HuH-7 (cell line): ENCODE data around the gene SMYD3.

ENCODE experiments used
- DNase-seq: peaks from one replicate; pipeline ENCODE4 v3.0.0; 2011; ENCODE audit warnings: low spot score

Gene SMYD3

DNA sequence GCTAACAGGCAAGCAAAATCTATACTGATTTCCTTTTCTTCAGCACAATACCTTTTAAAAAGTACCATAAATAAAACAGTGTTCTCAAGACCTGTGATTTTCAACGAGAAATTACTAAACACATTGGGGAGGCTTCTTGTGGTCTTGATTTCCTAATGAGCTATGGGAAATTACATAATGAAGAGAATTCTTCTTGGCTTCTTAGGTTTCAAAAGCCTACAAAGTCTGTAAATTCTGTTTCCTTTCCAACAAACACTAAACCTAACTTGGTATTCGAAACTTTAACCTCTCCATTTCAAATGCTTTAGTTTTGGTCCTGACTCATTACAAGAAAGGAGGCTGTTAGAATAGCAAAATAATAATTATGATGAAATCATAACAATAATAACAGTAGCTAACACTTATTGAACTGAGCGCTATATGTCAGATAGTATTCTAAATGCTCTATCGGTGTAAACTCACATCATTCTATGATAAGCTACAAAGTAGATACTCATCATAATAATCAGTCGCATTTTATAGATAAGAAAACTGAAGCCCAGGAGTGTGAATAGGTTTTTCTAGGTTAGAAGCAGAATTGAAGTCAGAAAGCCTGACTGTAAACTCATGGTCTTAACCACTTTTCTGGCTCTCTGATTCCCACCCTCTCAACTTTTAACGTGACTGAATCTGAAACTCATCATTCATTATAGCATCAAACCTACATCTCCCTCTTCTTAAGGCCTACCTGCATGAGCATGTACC is 486.7 kb downstream of the SMYD3 start:
- no peak for DNase-seq

- no peak for DNase-seq
Observed at GRCh38 chr1:246018146-246018545, 488.9 kb downstream of the SMYD3 start.

- peak; percentile 61 for DNase-seq
Observed at GRCh38 chr1:246012341-246012740, 494.7 kb downstream of the SMYD3 start.

DNA sequence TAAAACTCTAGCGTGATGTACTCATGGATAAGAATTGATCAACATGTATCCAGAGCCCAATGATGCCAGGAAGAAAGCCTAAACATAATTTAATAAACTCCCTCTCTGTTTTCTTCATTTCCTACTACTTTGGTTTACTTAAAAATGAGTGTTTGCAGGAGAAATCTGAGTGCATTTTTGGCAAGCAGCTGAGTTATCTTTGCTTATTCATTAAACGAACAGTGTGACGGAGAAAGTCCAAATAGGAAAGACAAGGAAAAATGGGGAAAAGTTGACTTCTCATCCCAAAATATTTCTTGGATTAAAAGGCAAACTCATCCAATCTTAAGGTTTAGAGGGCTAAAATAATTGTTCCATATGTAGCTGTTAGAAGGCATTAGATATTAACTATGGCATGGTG is 496.7 kb downstream of the SMYD3 start:
- no peak for DNase-seq

DNA sequence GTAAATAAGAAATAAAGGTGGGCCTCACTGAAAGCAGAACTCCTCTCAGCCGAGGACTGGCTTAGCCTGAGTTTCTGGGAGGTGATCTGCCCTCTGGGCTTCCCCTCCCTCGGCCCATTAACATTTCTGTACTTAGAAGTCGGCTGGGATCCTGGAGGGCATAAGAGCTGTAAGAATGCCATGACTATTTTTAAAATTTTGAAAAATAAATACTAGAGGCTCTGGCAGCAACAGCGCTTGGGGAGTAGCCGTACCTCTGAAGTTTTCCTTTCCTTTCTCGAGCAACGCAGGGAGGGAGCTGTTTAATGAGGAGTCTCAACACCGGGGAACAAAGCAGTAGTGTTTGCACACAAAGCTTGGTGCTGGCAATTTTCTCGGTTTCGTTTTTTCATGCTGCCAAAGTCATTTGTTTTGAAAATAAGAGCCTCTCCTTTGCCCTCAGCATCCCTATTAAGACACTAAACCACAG is 498.7 kb downstream of the SMYD3 start:
- DNase-seq = no peak

DNA sequence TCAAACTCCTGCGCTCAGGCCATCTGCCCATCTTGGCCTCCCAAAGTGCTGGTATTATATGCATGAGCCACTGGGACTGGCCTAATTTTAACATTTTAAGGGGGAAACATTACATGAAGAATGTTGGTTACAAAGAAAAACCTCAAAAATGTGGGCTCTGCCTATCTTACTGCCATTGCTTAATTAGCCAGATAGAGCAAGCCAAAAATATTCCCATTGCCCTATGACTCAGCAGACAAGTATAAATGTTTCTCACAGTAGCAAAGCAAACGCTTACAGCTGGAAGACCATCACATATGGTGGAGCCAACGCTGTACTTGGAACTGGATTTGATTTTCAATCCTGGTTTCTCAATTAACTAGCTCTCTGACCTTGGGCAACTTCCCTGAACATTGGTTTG is 502.0 kb downstream of the SMYD3 start:
- no peak for DNase-seq

DNA sequence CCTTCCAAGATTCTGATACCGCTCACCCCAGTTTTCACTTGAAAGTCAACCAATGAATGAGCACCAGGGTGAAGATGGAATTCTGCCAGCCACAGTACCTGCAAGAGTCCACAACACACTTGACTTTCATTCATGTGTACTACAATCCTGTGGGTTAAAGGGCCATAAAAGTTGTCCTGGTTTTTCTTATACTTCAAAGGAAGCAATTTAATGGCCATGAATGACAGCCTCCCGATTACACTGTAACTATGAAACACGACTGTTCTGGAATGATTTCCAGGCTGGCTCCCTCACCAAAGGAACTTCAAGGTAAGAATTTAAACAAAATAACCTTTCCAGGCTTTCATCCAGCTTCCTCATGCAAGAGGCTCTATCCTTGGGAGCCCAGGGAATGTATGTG is 502.8 kb downstream of the SMYD3 start:
- DNase-seq = no peak

GRCh38 chr1:246003442-246003730 is 503.7 kb downstream of the SMYD3 start:
- no peak for DNase-seq

DNA sequence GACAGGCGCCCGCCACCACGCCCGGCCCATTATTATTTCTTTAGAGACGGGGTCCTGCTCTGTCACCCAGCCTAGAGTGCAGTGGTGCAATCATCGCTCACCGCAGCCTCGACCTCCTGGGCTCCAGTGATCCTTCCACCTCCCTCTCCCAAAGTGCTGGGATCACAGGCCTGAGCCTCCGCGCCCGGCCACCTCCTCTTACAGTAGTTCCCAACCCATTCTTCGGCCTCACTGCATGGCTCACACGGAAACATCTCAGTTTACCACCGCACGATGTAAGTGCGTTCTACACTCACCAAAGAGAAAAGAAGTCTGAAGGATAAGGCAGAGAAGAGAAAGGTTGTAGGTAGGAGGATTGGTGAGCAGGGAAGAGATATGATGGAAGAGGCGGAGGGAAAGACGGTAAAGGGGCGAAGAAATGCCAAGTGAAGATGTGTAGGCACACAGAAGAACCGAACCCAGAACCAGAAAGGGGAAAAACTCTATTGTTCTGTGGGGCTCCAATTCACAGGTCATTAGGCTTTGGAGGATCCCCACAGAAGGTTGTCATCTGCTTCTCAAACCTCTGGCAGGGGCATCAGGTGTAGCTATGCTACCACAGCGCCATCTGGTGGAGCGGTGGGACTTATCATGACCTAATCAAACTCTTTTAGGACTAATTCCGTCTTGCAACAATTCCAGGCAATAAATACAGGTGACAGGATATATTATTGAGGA is 504.2 kb downstream of the SMYD3 start:
- DNase-seq = peak; percentile 75

GRCh38 chr1:246001837-246002230 is 505.2 kb downstream of the SMYD3 start:
- no peak for DNase-seq

DNA sequence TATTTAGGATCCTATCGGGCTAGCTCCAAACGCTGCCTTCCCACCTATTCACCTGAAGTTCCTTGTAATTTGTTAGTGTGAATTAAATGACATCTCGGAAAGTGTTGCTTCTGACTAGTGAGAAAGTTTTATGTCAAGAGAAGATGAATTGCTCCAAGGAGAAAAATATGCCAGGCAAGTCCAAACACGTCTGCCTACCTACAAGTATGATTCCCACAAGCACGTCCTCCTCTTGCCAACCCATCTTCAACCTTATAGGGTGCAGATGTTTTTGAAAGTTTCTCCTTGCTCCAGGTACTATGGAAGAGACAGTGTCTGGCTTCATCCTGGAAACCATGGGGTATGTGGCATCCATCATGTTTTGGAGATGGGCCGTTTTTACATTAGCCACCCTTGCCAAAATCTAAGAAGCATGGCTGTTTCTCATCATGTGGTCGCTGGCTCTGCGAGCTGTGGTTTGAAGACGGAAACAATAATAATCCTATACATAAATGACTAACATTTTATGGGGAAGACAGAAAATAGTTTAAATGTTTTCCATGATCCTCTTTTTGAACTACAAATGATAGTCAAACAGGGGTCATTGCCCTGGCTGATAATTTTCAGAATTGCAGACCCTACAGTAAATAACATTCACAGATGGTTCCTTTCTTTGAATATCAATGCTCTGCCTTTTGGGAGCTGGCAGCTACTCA is 505.8 kb downstream of the SMYD3 start:
- no peak for DNase-seq

GRCh38 chr1:246000638-246001015 is 506.5 kb downstream of the SMYD3 start:
- DNase-seq = no peak

DNA sequence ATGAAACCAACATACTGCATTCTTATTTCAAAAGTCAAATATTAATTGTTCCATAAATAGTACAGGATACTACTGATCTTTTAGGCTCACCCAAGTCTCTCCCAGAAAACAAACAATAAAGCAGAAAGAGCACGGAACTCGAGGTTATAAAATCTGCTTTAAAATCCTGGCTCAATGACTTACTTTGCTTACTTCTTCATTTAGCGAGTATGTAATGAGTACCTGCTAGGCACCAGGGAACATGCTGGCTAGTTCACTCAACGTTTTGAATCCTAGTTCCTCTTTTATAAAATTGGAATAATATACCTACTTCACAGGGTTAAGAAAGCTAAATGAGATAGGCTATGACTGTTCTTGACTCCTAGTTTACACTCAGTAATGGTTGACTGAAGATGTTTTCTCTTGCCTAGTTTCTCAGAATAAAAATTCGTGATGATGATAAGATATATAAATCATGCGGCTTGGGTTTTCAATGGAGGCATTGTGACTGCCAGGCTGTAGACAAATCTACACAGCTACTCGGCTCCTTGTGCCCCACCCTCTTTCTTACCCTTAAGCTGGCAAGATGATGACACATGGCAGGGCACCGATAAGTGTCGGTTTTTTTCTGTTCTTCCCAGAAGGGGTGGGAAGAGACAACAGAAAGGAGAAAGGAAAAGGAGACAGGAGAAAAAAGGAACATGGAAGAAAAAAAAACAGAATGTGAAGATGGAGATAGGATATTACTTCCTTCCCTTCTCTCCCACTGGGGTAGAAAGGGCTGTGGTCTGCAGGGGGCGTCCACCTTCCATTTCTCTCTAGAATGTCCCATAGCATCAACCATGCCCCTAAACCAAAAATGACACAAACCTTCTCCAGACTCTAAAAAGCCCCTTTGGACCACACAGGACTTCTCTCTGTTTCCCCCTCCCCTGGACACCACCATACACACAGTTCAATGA is 507.1 kb downstream of the SMYD3 start:
- no peak for DNase-seq

- DNase-seq = no peak
Observed at GRCh38 chr1:245997471-245998258, 509.4 kb downstream of the SMYD3 start.

- DNase-seq = no peak
Observed at GRCh38 chr1:245996811-245997210, 510.3 kb downstream of the SMYD3 start.

DNA sequence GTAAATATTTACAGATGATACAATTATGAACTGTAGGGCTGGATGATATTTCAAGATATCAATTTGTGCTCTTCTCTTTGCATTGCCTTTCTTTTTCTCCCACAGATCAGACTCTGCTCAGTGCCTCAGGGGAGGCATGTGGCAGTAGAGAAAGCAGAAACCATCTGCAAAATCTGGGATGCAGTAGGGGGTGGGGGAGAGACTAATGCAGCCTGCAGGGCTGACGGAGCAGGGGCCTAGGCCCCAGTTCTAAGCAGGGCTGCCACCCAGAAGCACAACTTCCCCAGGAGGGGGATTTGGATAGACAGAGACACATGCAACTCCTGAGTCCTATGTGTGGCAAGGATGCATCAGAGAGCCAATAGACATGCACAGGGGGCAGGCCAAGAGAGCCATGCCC is 511.6 kb downstream of the SMYD3 start:
- no peak for DNase-seq

- DNase-seq = no peak
Observed at GRCh38 chr1:245991266-245991665, 515.8 kb downstream of the SMYD3 start.

DNA sequence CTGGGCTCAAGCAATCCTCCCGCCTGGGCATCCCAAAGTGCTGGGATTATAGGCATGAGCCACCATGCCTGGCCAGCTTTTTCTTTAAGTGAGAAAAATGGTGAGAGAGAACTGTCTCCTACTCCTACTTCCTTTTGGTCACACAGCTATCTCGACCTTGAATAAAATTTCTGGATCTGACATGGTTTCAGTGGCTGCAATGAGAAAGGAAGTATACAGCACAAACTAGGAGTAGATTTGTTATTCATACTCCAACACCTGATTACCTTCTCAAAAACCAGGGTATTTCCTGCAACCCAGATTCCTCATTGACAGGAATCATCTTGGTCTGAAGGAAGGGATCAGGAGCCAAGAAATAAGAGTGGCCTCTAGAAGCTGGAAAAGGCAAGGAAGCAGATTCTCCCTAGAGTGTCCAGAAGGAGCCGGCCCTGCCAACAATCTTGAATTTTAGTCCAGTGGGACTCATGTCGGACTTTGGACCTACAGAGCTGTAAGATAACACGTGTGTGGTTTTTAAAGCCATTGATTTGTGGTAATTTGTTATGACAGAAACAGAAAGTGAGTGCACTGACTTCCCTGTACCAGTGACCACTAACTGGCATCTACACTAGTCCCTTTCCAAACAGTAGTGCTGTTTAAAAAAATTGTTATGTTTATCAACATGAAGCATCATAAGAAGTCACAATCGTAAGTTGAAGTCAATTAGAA is 516.6 kb downstream of the SMYD3 start:
- peak; percentile 32 for DNase-seq

GRCh38 chr1:245988393-245989078 is 518.5 kb downstream of the SMYD3 start:
- DNase-seq = no peak

DNA sequence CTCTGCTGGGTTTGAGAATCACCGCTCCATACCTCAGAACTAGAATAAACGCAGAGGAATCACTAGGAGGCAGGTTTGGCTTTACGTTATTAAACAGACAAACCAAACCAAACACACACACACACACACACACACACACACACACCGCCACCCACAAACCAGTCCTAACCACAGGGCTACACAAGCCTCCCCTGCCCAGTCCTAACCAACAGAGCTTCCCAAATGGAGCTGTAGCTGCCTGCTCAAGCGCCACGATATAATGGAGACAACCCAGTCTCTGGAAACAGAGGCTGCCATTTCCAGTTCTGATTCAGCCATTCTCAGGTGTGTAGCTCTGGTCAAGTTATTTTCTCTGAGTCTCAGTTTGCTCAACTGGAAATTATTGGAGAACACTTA is 519.1 kb downstream of the SMYD3 start:
- DNase-seq = no peak
